ENCODE data around the gene TIMM22. TPM values are rescaled to one million over a fixed set of nuclear protein-coding genes. Genes with fewer than 3 reads are reported as not detected.
"Not testable (repeated sequence)": the region's sequence is repeated elsewhere in the genome, so short reads cannot be mapped to it uniquely, and the experiment has no call there.

TIMM22 gene
- polyA plus RNA-seq, 3 donors = 3.2 to 13.6 (median 13.1) TPM

GRCh38 chr17:949623-950303 is 47.2 kb upstream of the TIMM22 start:
- Histone ChIP-seq H3K4me1 (ENCODE audit: control insufficient read depth in 1 of 2, insufficient read depth in 2 of 2, low read length in 2 of 2) (no peaks in the 10 kb centered on the region), H3K27ac (ENCODE audit: low read depth in 1 of 2, low read length in 2 of 2) (no peak overlapping the region), H3K79me2 (ENCODE audit: insufficient read depth, low read length) (no peaks in the 10 kb centered on the region), H3K9ac (ENCODE audit: insufficient read depth, low read length, poor library complexity, severe bottlenecking) (no peak overlapping the region), H3K36me3 (replicated peaks in 1 of 2; ENCODE audit: control insufficient read depth in 1 of 2, insufficient read depth in 2 of 2, low read length in 2 of 2) (no peaks in the 10 kb centered on the region), H3K9me3 (replicated peaks in 1 of 2; ENCODE audit: control insufficient read depth in 1 of 2, insufficient read depth in 1 of 2, low read length in 2 of 2) (peaks cover 0 to 6% of the 10 kb centered on the region in 2 donors), H3K4me2 (replicated peaks; ENCODE audit: extremely low read depth, low read length, poor library complexity, severe bottlenecking) (no peak overlapping the region), H3K4me3 (replicated peaks in 1 of 3; ENCODE audit: low read depth in 2 of 3, low read length in 3 of 3) (no peak overlapping the region), H3K27me3 (ENCODE audit: control insufficient read depth in 2 of 2, insufficient read depth in 2 of 2, low read length in 2 of 2) (peaks cover 2 to 17% of the 10 kb centered on the region in 2 donors), H2AFZ (ENCODE audit: insufficient read depth, low read depth, low read length, poor library complexity, severe bottlenecking) (no peak overlapping the region), H4K20me1 (ENCODE audit: insufficient read depth, low read length) (no peaks in the 10 kb centered on the region)
- Mint-ChIP-seq H3K27ac (no peak overlapping the region), H3K27me3 (ENCODE audit: low read depth in 3 of 3) (peaks cover 19 to 34% (median 28%) of the 10 kb centered on the region in 3 donors), H3K9me3 (peaks cover 0 to 3% (median 0%) of the 10 kb centered on the region in 7 donors), H3K4me1 (no peaks in the 10 kb centered on the region), H3K4me3 (no peak overlapping the region), H3K36me3 (no peaks in the 10 kb centered on the region)
- DNase-seq = no peak
- intact Hi-C loops (cut with micrococcal nuclease) = no loop called here
- TF ChIP-seq CTCF (IDR thresholded peaks at IDR 0.05) = no peak
- WGBS (ENCODE audit: insufficient coverage) = 77% methylated on average over 4 of the region's 12 CpGs

GRCh38 chr17:951325-952132 is 45.4 kb upstream of the TIMM22 start:
- H3K4me1 ChIP-seq (ENCODE audit: control insufficient read depth in 1 of 2, insufficient read depth in 2 of 2, low read length in 2 of 2) = no peaks in the 10 kb centered on the region
- H3K9me3 ChIP-seq (replicated peaks in 1 of 2; ENCODE audit: control insufficient read depth in 1 of 2, insufficient read depth in 1 of 2, low read length in 2 of 2) = peaks cover 0 to 6% of the 10 kb centered on the region in 2 donors
- no peak overlapping the region for H3K4me3 ChIP-seq (replicated peaks in 1 of 3; ENCODE audit: low read depth in 2 of 3, low read length in 3 of 3)
- WGBS (ENCODE audit: insufficient coverage) = 0% methylated on average over 8 of the region's 27 CpGs
- no peaks in the 10 kb centered on the region for H3K79me2 ChIP-seq (ENCODE audit: insufficient read depth, low read length)
- Mint-ChIP-seq H3K9me3 (peaks cover 0 to 4% (median under 1%) of the 10 kb centered on the region in 7 donors), H3K4me1 (no peaks in the 10 kb centered on the region), H3K36me3 (no peaks in the 10 kb centered on the region), H3K27ac (no peak overlapping the region), H3K27me3 (ENCODE audit: low read depth in 3 of 3) (peaks cover 20 to 35% (median 23%) of the 10 kb centered on the region in 3 donors), H3K4me3 (peak overlapping the region in 1 of 2 donors; percentile 55)
- H3K9ac ChIP-seq (ENCODE audit: insufficient read depth, low read length, poor library complexity, severe bottlenecking) = no peak overlapping the region
- no peaks in the 10 kb centered on the region for H4K20me1 ChIP-seq (ENCODE audit: insufficient read depth, low read length)
- peaks cover 2 to 17% of the 10 kb centered on the region in 2 donors for H3K27me3 ChIP-seq (ENCODE audit: control insufficient read depth in 2 of 2, insufficient read depth in 2 of 2, low read length in 2 of 2)
- H3K27ac ChIP-seq (ENCODE audit: low read depth in 1 of 2, low read length in 2 of 2) = no peak overlapping the region
- H2AFZ ChIP-seq (ENCODE audit: insufficient read depth, low read depth, low read length, poor library complexity, severe bottlenecking) = no peak overlapping the region
- H3K36me3 ChIP-seq (replicated peaks in 1 of 2; ENCODE audit: control insufficient read depth in 1 of 2, insufficient read depth in 2 of 2, low read length in 2 of 2) = no peaks in the 10 kb centered on the region
- no peak for DNase-seq
- TF ChIP-seq CTCF (IDR thresholded peaks at IDR 0.05) = no peak
- intact Hi-C loops (cut with micrococcal nuclease) = no loop called here
- no peak overlapping the region for H3K4me2 ChIP-seq (replicated peaks; ENCODE audit: extremely low read depth, low read length, poor library complexity, severe bottlenecking)

GRCh38 chr17:952592-952991 is 44.3 kb upstream of the TIMM22 start:
- H3K27ac Mint-ChIP-seq; H3K9me3 Mint-ChIP-seq; H2AFZ ChIP-seq (ENCODE audit: insufficient read depth, low read depth, low read length, poor library complexity, severe bottlenecking); H3K27ac ChIP-seq (ENCODE audit: low read depth in 1 of 2, low read length in 2 of 2); H3K4me3 Mint-ChIP-seq; intact Hi-C loops (cut with micrococcal nuclease); H3K4me1 ChIP-seq (ENCODE audit: control insufficient read depth in 1 of 2, insufficient read depth in 2 of 2, low read length in 2 of 2); H4K20me1 ChIP-seq (ENCODE audit: insufficient read depth, low read length); H3K4me2 ChIP-seq (replicated peaks; ENCODE audit: extremely low read depth, low read length, poor library complexity, severe bottlenecking); H3K9me3 ChIP-seq (replicated peaks in 1 of 2; ENCODE audit: control insufficient read depth in 1 of 2, insufficient read depth in 1 of 2, low read length in 2 of 2); H3K4me1 Mint-ChIP-seq; H3K79me2 ChIP-seq (ENCODE audit: insufficient read depth, low read length); H3K9ac ChIP-seq (ENCODE audit: insufficient read depth, low read length, poor library complexity, severe bottlenecking); H3K36me3 Mint-ChIP-seq; H3K4me3 ChIP-seq (replicated peaks in 1 of 3; ENCODE audit: low read depth in 2 of 3, low read length in 3 of 3); H3K36me3 ChIP-seq (replicated peaks in 1 of 2; ENCODE audit: control insufficient read depth in 1 of 2, insufficient read depth in 2 of 2, low read length in 2 of 2); DNase-seq: not testable (repeated sequence)
- H3K27me3 ChIP-seq (ENCODE audit: control insufficient read depth in 2 of 2, insufficient read depth in 2 of 2, low read length in 2 of 2) = peaks cover 2 to 17% of the 10 kb centered on the region in 2 donors
- 98% methylated on average over 17 of the region's 18 CpGs for WGBS (ENCODE audit: insufficient coverage)
- peaks cover 20 to 34% (median 24%) of the 10 kb centered on the region in 3 donors for H3K27me3 Mint-ChIP-seq (ENCODE audit: low read depth in 3 of 3)
